GM12891 (cell line): ENCODE measurements around the gene SHISA6.

ENCODE experiments used
- POLR2AphosphoS5 ChIP-seq: IDR thresholded peaks from 2 replicates; pipeline ENCODE4 v1.6.1; 2011; ENCODE audit warnings: low read depth, low read length, control low read depth
- TAF1 ChIP-seq: IDR thresholded peaks from 2 replicates; pipeline ENCODE4 v1.6.1; 2011; ENCODE audit warnings: low read depth, low read length, control low read depth

DNA sequence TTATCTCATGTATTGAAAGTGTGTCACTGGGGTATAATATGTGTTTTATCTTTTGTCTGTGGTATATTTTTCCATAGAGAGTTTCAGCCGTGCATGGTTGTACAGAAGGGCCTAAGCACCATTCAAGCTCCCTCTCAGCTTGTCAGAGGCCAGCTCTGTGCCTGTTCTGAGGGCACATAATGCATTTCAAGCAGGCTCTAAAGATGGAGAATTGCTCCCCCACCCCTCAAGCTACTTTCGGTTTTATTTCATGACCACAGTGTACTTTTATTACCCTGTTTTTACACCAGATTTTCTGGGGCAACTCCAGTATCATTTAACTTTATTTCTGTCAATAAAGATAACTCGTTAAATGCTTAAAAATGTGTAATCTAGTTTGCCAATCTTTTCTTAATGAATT is 131.7 kb downstream of the SHISA6 start:
- TF ChIP-seq POLR2AphosphoS5 (no peak), TAF1 (no peak)
